ENCODE data around the gene DNAH6. TPM values are rescaled to one million over a fixed set of nuclear protein-coding genes. Genes with fewer than 3 reads are reported as not detected.

Gene DNAH6
- total and polyA plus RNA-seq, 10 of the 15 experiments (the other 5 are each of a cell fraction or from before 2014, with no cell fraction given): 0.07 to 1.0 (median 0.29) TPM

DNA sequence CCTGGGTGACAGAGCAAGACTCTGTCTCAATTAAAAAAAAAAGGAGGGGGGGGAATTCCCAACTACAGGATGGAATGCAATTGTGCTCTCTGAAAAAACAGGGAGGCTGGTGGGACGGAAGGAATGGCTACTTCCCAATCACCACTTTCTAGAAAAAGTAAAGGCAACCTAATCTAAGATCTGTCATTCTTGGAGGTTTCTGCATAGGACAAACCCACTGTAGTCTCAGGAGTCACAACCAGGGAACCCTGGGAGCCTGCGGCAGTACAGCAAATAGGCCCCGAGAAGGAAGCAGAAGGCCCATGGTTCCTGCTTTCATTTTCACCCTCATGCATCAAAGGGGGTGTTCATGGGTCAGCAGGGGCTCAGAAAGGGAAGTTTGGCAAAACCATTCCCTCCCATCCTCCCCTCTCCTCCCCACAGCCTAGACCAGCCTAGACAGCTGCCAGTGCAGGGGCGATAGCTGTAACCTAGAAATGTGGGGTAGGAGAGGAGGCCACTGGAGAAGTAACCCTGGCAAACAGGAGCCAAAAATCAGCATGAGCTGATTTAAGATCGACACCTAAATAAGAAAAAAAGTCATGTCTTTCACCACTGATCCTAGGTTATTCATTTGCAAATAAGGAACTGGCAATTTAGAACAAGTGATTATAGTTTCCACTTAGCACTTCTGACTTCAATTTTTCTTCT lies 316.6 kb downstream of the DNAH6 start (continued):
- TF ChIP-seq POLR2AphosphoS2 (IDR thresholded peaks at IDR 0.05; ENCODE audit: low read depth, low read length) (no peak), SPI1 (IDR thresholded peaks at IDR 0.05; ENCODE audit: borderline replicate concordance, insufficient read depth, low read depth, low read length) (peak; percentile 10; the same call in 1 of the 2 replicates), DPF2 (IDR thresholded peaks at IDR 0.05) (peak; percentile 53; the same call in 1 of the 2 replicates), IKZF1 (conservative IDR thresholded peaks at IDR 0.05) (peak; percentile 79), NR2F1 (conservative IDR thresholded peaks at IDR 0.05) (peak; percentile 56), MLLT1 (IDR thresholded peaks at IDR 0.05) (no peak)
- TF ChIP-seq, protein P1, sequence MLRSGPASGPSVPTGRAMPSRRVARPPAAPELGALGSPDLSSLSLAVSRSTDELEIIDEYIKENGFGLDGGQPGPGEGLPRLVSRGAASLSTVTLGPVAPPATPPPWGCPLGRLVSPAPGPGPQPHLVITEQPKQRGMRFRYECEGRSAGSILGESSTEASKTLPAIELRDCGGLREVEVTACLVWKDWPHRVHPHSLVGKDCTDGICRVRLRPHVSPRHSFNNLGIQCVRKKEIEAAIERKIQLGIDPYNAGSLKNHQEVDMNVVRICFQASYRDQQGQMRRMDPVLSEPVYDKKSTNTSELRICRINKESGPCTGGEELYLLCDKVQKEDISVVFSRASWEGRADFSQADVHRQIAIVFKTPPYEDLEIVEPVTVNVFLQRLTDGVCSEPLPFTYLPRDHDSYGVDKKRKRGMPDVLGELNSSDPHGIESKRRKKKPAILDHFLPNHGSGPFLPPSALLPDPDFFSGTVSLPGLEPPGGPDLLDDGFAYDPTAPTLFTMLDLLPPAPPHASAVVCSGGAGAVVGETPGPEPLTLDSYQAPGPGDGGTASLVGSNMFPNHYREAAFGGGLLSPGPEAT (IDR thresholded peaks at IDR 0.05; ENCODE audit: low read depth): peak; percentile 64

All from GM12878 (cell line).